Loucy (cell line): ENCODE measurements around the gene SKI.

Experiments used
- H2AFZ ChIP-seq: fragments of 200-600 bp; sonication (generic); 2 replicates; pipeline ENCODE4 v1.6.0; 2016; ENCODE audit warnings: antibody characterized with exemption, mild to moderate bottlenecking, low read length, moderate library complexity
- H3F3A ChIP-seq: fragments of 200-600 bp; 2 replicates; pipeline ENCODE4 v1.6.0; 2016; ENCODE audit warnings: antibody characterized with exemption, low read depth, mild to moderate bottlenecking
- H3K27me3 ChIP-seq: fragments of 200-600 bp; sonication (generic); 2 replicates; pipeline ENCODE4 v1.6.1; 2014; ENCODE audit warnings: low read length, mild to moderate bottlenecking; ENCODE audit not compliant: insufficient read depth, poor library complexity, severe bottlenecking
- H3K36me3 ChIP-seq: fragments of 200-600 bp; sonication (generic); 2 replicates; pipeline ENCODE4 v1.6.1; 2016; ENCODE audit warnings: low read length; ENCODE audit not compliant: insufficient read depth
- H3K4me1 ChIP-seq: fragments of 200-600 bp; sonication (generic); 2 replicates; pipeline ENCODE4 v1.5.1; 2014; ENCODE audit warnings: low read length, mild to moderate bottlenecking; ENCODE audit not compliant: insufficient read depth, poor library complexity, severe bottlenecking
- H3K4me2 ChIP-seq: fragments of 200-600 bp; sonication (generic); 2 replicates; pipeline ENCODE4 v1.6.0; 2014; ENCODE audit warnings: antibody characterized with exemption, low read length, low read depth, mild to moderate bottlenecking; ENCODE audit not compliant: poor library complexity, severe bottlenecking
- H3K4me3 ChIP-seq: fragments of 200-600 bp; sonication (generic); 2 replicates; pipeline ENCODE4 v1.5.1; 2014; ENCODE audit warnings: low read length, mild to moderate bottlenecking, mixed read lengths; ENCODE audit not compliant: poor library complexity, severe bottlenecking
- H3K79me2 ChIP-seq: fragments of 200-600 bp; sonication (generic); 2 replicates; pipeline ENCODE4 v1.6.1; 2014; ENCODE audit warnings: low read length; ENCODE audit not compliant: insufficient read depth
- H3K9ac ChIP-seq: fragments of 200-600 bp; sonication (generic); 2 replicates; pipeline ENCODE4 v1.6.0; 2014; ENCODE audit warnings: mild to moderate bottlenecking, low read depth, low read length, moderate library complexity; ENCODE audit not compliant: poor library complexity, severe bottlenecking
- H3K9me2 ChIP-seq: fragments of 200-600 bp; sonication (generic); replicated peaks from 2 replicates; pipeline ENCODE4 v1.6.1; 2016; ENCODE audit warnings: low read depth, low read length, mixed read lengths
- H3K9me3 ChIP-seq: fragments of 200-600 bp; sonication (generic); 2 replicates; pipeline ENCODE4 v1.6.1; 2014; ENCODE audit warnings: mild to moderate bottlenecking, antibody characterized with exemption, low read length, low read depth; ENCODE audit not compliant: insufficient read depth
- H4K20me1 ChIP-seq: fragments of 200-600 bp; sonication (generic); 2 replicates; pipeline ENCODE4 v1.6.0; 2014; ENCODE audit warnings: antibody characterized with exemption, low read length, mild to moderate bottlenecking; ENCODE audit not compliant: insufficient read depth, poor library complexity, severe bottlenecking
- EZH2phosphoT487 ChIP-seq: fragments of 200-600 bp; IDR thresholded peaks from 2 replicates; pipeline ENCODE4 v1.6.1; 2018; ENCODE audit warnings: antibody characterized with exemption, mild to moderate bottlenecking, moderate library complexity, borderline replicate concordance
- TF ChIP-seq, protein P1 (sequence below): fragments of 200-600 bp; sonication (generic); conservative IDR thresholded peaks from 2 replicates; pipeline ENCODE4 v1.5.1; 2014; ENCODE audit warnings: mild to moderate bottlenecking, antibody characterized with exemption, low read length

SKI gene

DNA sequence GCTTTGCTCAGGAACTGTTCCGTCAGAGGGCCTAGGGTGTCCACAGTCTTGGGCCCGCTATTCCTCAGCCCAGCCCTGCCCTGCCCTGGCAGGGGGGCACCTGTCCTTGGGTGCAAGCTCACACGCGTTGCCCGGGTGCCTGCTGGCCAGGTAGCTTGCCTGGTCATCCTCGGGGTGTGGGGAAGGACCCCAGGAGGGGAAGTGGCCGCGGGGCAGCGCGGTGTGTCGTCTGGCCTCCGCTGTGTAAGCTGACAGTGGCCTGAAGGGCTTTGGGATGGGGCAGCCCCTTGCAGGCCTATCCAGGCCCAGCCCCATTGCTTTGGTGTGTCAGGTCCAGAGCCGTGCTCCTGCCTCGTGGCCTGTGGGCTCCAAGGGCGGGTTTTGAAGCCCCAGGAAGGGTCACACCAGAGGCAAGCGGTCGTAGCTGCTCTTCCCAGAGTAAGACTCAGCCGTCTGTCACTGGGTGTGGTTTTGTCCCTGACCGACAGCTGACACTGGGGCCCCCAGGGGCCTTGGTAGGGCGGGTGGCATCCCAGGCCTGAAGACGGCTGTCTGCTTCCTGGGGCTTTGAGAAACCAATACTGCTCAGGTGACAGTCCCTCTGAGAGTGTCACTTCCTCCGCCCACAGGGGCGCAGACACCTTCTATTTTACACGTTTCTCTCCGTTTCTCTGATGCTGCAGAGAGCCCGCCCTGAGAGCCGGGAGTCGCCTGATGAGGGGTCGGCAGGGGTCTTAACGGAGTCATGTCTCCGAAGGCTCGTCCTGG, 72.1 kb downstream of the SKI start:
- peaks cover 63% of the 10 kb centered on the region for H3K79me2 ChIP-seq
- H3K9me3 ChIP-seq: no peaks in the 10 kb centered on the region
- no peaks in the 10 kb centered on the region for H3K9me2 ChIP-seq
- H3K4me1 ChIP-seq: peaks cover 42% of the 10 kb centered on the region
- H3K4me3 ChIP-seq: peak overlapping the region; percentile 78
- H3K4me2 ChIP-seq: peak overlapping the region; percentile 90
- H3F3A ChIP-seq: peaks cover 15% of the 10 kb centered on the region
- H3K9ac ChIP-seq: peak overlapping the region; percentile 93
- TF ChIP-seq, protein P1, sequence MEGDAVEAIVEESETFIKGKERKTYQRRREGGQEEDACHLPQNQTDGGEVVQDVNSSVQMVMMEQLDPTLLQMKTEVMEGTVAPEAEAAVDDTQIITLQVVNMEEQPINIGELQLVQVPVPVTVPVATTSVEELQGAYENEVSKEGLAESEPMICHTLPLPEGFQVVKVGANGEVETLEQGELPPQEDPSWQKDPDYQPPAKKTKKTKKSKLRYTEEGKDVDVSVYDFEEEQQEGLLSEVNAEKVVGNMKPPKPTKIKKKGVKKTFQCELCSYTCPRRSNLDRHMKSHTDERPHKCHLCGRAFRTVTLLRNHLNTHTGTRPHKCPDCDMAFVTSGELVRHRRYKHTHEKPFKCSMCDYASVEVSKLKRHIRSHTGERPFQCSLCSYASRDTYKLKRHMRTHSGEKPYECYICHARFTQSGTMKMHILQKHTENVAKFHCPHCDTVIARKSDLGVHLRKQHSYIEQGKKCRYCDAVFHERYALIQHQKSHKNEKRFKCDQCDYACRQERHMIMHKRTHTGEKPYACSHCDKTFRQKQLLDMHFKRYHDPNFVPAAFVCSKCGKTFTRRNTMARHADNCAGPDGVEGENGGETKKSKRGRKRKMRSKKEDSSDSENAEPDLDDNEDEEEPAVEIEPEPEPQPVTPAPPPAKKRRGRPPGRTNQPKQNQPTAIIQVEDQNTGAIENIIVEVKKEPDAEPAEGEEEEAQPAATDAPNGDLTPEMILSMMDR: no peak
- TF ChIP-seq EZH2phosphoT487: no peak
- H2AFZ ChIP-seq: no peak overlapping the region
- H3K27me3 ChIP-seq: no peaks in the 10 kb centered on the region
- peaks cover 18% of the 10 kb centered on the region; the same call in 1 of the 2 replicates for H3K36me3 ChIP-seq
- peaks cover 8% of the 10 kb centered on the region for H4K20me1 ChIP-seq

DNA sequence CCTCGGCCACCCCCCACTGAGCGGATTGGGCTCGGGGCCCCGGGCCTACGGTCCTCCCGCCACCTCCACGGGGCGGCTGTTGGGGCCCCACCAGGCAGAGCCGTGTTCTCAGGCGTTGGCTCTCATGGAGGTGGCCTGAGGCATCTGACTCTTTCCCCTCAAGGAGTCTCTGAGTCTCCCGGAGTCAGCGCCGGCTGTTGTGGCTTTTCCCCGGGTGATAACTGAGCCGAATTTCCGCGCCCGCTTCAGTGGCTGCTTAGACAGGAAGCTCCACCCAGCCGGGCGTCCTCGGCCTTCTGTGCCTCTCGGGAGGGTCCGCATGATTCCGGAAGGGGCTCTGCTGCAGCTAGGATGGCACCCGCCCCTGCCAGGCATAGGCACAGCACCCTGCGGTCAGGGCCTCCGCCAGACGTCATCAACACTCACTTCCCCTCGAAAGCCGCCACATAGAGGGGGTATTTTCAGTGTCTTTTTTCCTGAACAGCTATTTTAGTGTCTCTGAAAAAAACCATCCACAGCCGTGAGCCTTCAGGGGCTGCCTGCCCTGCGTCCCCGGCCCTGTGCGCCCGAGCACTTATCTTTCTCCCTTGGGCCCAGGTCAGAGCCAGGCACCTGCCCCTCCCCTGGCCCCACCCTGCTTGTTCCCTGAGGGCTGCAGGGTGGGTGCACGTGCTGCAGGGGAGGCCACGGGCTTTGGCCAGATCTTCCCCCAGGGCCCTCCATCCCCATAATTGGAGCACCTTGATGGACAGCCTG, 72.9 kb downstream of the SKI start:
- Histone ChIP-seq H3K79me2 (peaks cover 55% of the 10 kb centered on the region), H3K36me3 (peaks cover 26% of the 10 kb centered on the region; the same call in 1 of the 2 replicates), H3F3A (peaks cover 15% of the 10 kb centered on the region), H3K9me2 (no peaks in the 10 kb centered on the region), H3K4me3 (peak overlapping the region; percentile 78), H3K4me1 (peaks cover 42% of the 10 kb centered on the region), H2AFZ (no peak overlapping the region), H3K9ac (peak overlapping the region; percentile 93), H3K4me2 (peak overlapping the region; percentile 90), H4K20me1 (peaks cover 8% of the 10 kb centered on the region), H3K27me3 (no peaks in the 10 kb centered on the region), H3K9me3 (no peaks in the 10 kb centered on the region)
- TF ChIP-seq, protein P1: no peak
- no peak for TF ChIP-seq EZH2phosphoT487

DNA sequence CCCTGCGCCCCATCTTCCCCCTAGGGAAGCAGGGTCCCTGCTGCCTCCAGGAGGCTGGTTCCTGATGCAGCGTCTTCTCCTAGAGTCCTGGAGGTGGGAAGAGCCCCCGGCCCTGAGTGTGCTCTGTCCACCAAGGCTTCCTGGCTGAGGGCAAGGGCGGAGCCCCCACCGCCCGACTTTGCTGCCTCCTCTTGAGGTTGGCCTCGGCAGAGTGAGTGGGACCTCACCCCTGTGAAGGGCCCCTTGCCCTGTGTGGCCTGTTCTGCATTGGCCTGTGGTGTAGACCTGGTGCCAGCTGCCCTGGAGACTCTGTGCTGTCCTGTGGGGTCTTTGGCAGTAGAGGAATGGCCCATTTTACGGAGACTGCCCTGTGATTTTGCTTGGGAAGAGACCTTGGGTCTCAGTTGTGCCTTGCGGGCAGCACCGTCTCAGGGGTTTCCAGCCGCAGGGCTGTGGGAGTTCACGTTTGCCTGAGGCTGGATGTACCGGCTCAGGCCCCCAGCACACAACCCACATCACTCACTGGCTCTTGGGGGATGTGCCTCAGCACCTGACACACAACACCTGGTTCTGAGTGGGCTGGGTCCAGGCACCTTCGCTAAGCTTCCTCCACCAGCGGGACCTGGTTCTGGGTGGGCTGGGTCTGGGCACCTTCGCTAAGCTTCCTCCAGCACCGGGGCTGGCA, 73.6 kb downstream of the SKI start:
- H2AFZ ChIP-seq: no peak overlapping the region

More for the DNA sequence above, 73.6 kb downstream of the SKI start:
- H3K4me2 ChIP-seq: peak overlapping the region; percentile 90
- no peaks in the 10 kb centered on the region for H3K9me2 ChIP-seq
- H3K4me1 ChIP-seq: peaks cover 42% of the 10 kb centered on the region
- H3K9ac ChIP-seq: peak overlapping the region; percentile 82
- H3K36me3 ChIP-seq: peaks cover 32% of the 10 kb centered on the region; the same call in 1 of the 2 replicates
- H3K4me3 ChIP-seq: peak overlapping the region; percentile 62
- no peaks in the 10 kb centered on the region for H3K9me3 ChIP-seq
- TF ChIP-seq, protein P1: no peak
- no peak for TF ChIP-seq EZH2phosphoT487
- peaks cover 8% of the 10 kb centered on the region for H4K20me1 ChIP-seq
- no peaks in the 10 kb centered on the region for H3K27me3 ChIP-seq
- peaks cover 48% of the 10 kb centered on the region for H3K79me2 ChIP-seq
- H3F3A ChIP-seq: peaks cover 15% of the 10 kb centered on the region
